PC-3 (cell line): ENCODE results near the gene RBPJ.

Experiments used
- CTCF ChIP-seq: fragments of 300-600 bp; sonication (generic); conservative IDR thresholded peaks from 2 replicates; pipeline ENCODE4 v1.5.1; 2017; ENCODE audit warnings: antibody characterized with exemption, low read depth, mild to moderate bottlenecking, low read length
- EZH2 ChIP-seq: fragments of 300-600 bp; sonication (generic); IDR thresholded peaks from one replicate; pipeline ENCODE4 v1.6.1; 2017; ENCODE audit warnings: antibody characterized with exemption, mild to moderate bottlenecking, low read length; ENCODE audit not compliant: unreplicated experiment
- EZH2phosphoT487 ChIP-seq: fragments of 300-600 bp; sonication (generic); IDR thresholded peaks from 2 replicates; pipeline ENCODE4 v1.6.1; 2018; ENCODE audit warnings: mild to moderate bottlenecking, antibody characterized with exemption, low read length, borderline replicate concordance

GRCh38 chr4:26459756-26460530 is 139.1 kb downstream of the RBPJ start:
- TF ChIP-seq CTCF, result no peak
- no peak for TF ChIP-seq EZH2
- TF ChIP-seq EZH2phosphoT487, result no peak
